Endothelial cell of umbilical vein (primary cell): ENCODE measurements around the gene MTCL1. TPM values are rescaled to one million over a fixed set of nuclear protein-coding genes. Genes with fewer than 3 reads are reported as not detected.

Experiments
- Bru-seq: library from RNA; stranded (reverse); fragments of 400-500 nt; gene quantifications from one replicate; lab custom pipeline; 2021; lab: Mats Ljungman, UMichigan
- BruChase-seq, 2 experiments: library from RNA; stranded (reverse); fragments of 400-500 nt; gene quantifications; one replicate each; lab custom pipeline; 2021; lab: Mats Ljungman, UMichigan
- BruUV-seq: library from RNA; stranded (reverse); fragments of 400-500 nt; replicated peaks from 2 replicates; lab custom pipeline; 2021; lab: Mats Ljungman, UMichigan
- CTCF ChIA-PET: fragments of 300-600, 350-600 bp; sonication (Branson Sonifier 250); formaldehyde crosslinking; loops from one replicate; lab custom pipeline; 2021; ENCODE audit warnings: antibody characterized with exemption, inconsistent platforms; lab: Charles Lee
- POLR2A ChIA-PET: fragments of 300-600, 350-600 bp; sonication (Branson Sonifier 250); formaldehyde crosslinking; loops from one replicate; lab custom pipeline; 2021; ENCODE audit warnings: antibody characterized with exemption, inconsistent platforms; lab: Charles Lee
- DNase-seq: peaks from one replicate; pipeline ENCODE4 v3.0.0-alpha.2; 2011; ENCODE audit warnings: low read depth, low spot score
- FAIRE-seq: peaks from 2 replicates; lab custom pipeline; 2011; peaks lifted over from hg19 to GRCh38; lab: Jason Lieb, UNC
- H2AFZ ChIP-seq: 2 replicates; pipeline ENCODE4 v1.6.0; 2012; ENCODE audit warnings: low read depth, low read length, control low read depth, inconsistent platforms
- H3K27ac ChIP-seq: 2 replicates; pipeline ENCODE4 v1.5.1; 2011; ENCODE audit warnings: low read depth, mild to moderate bottlenecking, control low read depth, low read length, moderate library complexity; ENCODE audit not compliant: insufficient read depth
- H3K27me3 ChIP-seq, 2 experiments: 2 replicates each; pipeline versions ENCODE4 v1.6.0 to v1.6.1; 2011; ENCODE audit warnings: low read length in 2 of 2, mixed read lengths in 1 of 2; ENCODE audit not compliant: control insufficient read depth in 2 of 2, insufficient read depth in 2 of 2
- H3K36me3 ChIP-seq, 2 experiments: 2 replicates in 1 of 2; 3 replicates in 1 of 2; pipeline ENCODE4 v1.5.1; 2011; ENCODE audit warnings: low read length in 2 of 2, mild to moderate bottlenecking in 1 of 2, moderate library complexity in 1 of 2; ENCODE audit not compliant: control insufficient read depth in 2 of 2, insufficient read depth in 2 of 2; ENCODE audit errors: extremely low read depth in 1 of 2
- H3K4me1 ChIP-seq: 3 replicates; pipeline ENCODE4 v1.5.1; 2011; ENCODE audit warnings: mild to moderate bottlenecking, low read length; ENCODE audit not compliant: control insufficient read depth, insufficient read depth; ENCODE audit errors: extremely low read depth
- H3K4me2 ChIP-seq: 2 replicates; pipeline ENCODE4 v1.6.1; 2011; ENCODE audit warnings: low read length, control low read depth, mixed read lengths; ENCODE audit not compliant: insufficient read depth
- H3K4me3 ChIP-seq, 3 experiments: fragments of 200-600 bp in 1 of 3; sonication (generic), shearing (Covaris generic) in 1 of 3; replicated peaks in 1 of 3; 2 replicates each; pipeline ENCODE4 v1.5.1; 2011 to 2016; ENCODE audit warnings: control low read depth in 3 of 3, low read length in 3 of 3, mild to moderate bottlenecking in 2 of 3, inconsistent platforms in 1 of 3, low read depth in 1 of 3, moderate library complexity in 1 of 3; ENCODE audit not compliant: insufficient read depth in 1 of 3
- H3K79me2 ChIP-seq: 2 replicates; pipeline ENCODE4 v1.6.0; 2012; ENCODE audit warnings: low read length, inconsistent platforms; ENCODE audit not compliant: control insufficient read depth, insufficient read depth
- H3K9ac ChIP-seq: replicated peaks from 2 replicates; pipeline ENCODE3; 2011; ENCODE audit warnings: low read length, control low read depth; ENCODE audit not compliant: insufficient read depth; ENCODE audit errors: extremely low read depth
- H3K9me1 ChIP-seq: replicated peaks from 3 replicates; pipeline ENCODE4 v1.6.0; 2011; ENCODE audit warnings: mild to moderate bottlenecking, low read length; ENCODE audit not compliant: control insufficient read depth, insufficient read depth; ENCODE audit errors: extremely low read depth
- H3K9me3 ChIP-seq: replicated peaks from 2 replicates; pipeline ENCODE4 v1.5.1; 2012; ENCODE audit warnings: low read length, inconsistent platforms; ENCODE audit not compliant: control insufficient read depth, insufficient read depth
- H4K20me1 ChIP-seq: replicated peaks from 2 replicates; pipeline ENCODE3; 2011; ENCODE audit warnings: mild to moderate bottlenecking, low read length; ENCODE audit not compliant: control insufficient read depth, insufficient read depth; ENCODE audit errors: extremely low read depth
- FOS ChIP-seq: IDR thresholded peaks from 2 replicates; pipeline ENCODE4 v1.6.1; 2011; ENCODE audit warnings: mild to moderate bottlenecking, low read length, moderate library complexity, borderline replicate concordance; ENCODE audit not compliant: insufficient read depth
- GATA2 ChIP-seq: IDR thresholded peaks from 2 replicates; pipeline ENCODE4 v1.7.0; 2011; ENCODE audit warnings: low read depth, mild to moderate bottlenecking, moderate library complexity, mixed read lengths, low read length; ENCODE audit not compliant: insufficient read length, insufficient read depth
- MAX ChIP-seq: IDR thresholded peaks from 2 replicates; pipeline ENCODE4 v1.6.1; 2011; ENCODE audit not compliant: insufficient read depth, insufficient read length
- POLR2AphosphoS5 ChIP-seq: IDR thresholded peaks from 2 replicates; pipeline ENCODE4 v1.6.1; 2012; ENCODE audit warnings: low read depth, mild to moderate bottlenecking, control low read depth, low read length, moderate library complexity; ENCODE audit not compliant: insufficient read depth
- dilution Hi-C: fragments of 300-500 bp; cut with MboI; formaldehyde crosslinking; loops from one replicate; pipeline ENCODE4 v1.15.0; 2019; ENCODE audit warnings: low sequenced_read_pairs; ENCODE audit not compliant: extremely low pct_ligation_motif_present
- intact Hi-C: fragments of 100-400 bp; cut with micrococcal nuclease; formaldehyde crosslinking; loops from one replicate; pipeline ENCODE4 v1.10.0; 2022
- long read RNA-seq: library from polyadenylated mRNA; stranded (forward); transcript quantifications from one replicate; pipeline ENCODE4 v2.0.0, GENCODE V29; 2021
- polyA minus RNA-seq, 3 experiments: library from RNA; depleted of rRNA, polyadenylated mRNA; stranded (reverse); fragments of >200 nt; gene quantifications; 1 replicate in 1 of 3; 2 replicates in 2 of 3; pipeline ENCODE4 v1.2.3, GENCODE V29; 2011
- polyA plus RNA-seq, 4 experiments: library from polyadenylated mRNA; depleted of rRNA in 3 of 4; stranded (reverse) in 3 of 4; unstranded in 1 of 4; fragments of >200 nt; gene quantifications; 2 replicates each; pipeline versions ENCODE4 v1.2.1 to v1.2.3, GENCODE V29; 2011 to 2012; ENCODE audit warnings: missing spikeins in 1 of 4
- total RNA-seq: library from RNA; stranded (reverse); gene quantifications from 2 replicates; pipeline ENCODE4 v1.2.3, GENCODE V29; 2021

The MTCL1 gene
- total RNA-seq (36.7 and 75.7 TPM in 2 replicates), polyA plus RNA-seq (11.9 and 14.0 TPM in 2 replicates), polyA minus RNA-seq (29.2 and 36.3 TPM in 2 replicates), Bru-seq, nascent RNA (percentile 90 among the genes with signal in this experiment), BruChase-seq, experiment 1, labeled RNA remaining after a 6-hour chase (percentile 75 among the genes with signal in this experiment), BruChase-seq, experiment 2, labeled RNA remaining after a 2-hour chase (percentile 79 among the genes with signal in this experiment)
- polyA plus RNA-seq (2011; cell fraction: cytosol; rRNA removed): 9.9 and 12.7 TPM in 2 replicates
- 75.8 and 89.8 TPM in 2 replicates for polyA plus RNA-seq (2011; cell fraction: nucleus; rRNA removed)
- 41.8 and 46.2 TPM in 2 replicates for polyA plus RNA-seq (2012)
- 14.4 TPM for polyA minus RNA-seq (2011; cell fraction: cytosol; rRNA and poly(A)+ RNA removed)
- 68.5 and 70.3 TPM in 2 replicates for polyA minus RNA-seq (2011; cell fraction: nucleus; rRNA and poly(A)+ RNA removed)
- long read RNA-seq, partial matches to known transcripts: 27 of 38 reads
- long read RNA-seq, other reads (novel, unspliced or antisense): 7 of 38 reads

- H3K4me3 ChIP-seq: peak within 1 kb of the TSS; percentile 79 to 98 (median 89)
- H4K20me1 ChIP-seq: no peaks in the 10 kb centered on the region
- H3K36me3 ChIP-seq: no peaks in the 10 kb centered on the region
- H3K27ac ChIP-seq: peak within 1 kb of the TSS; percentile 70
- dilution Hi-C loops (no loop called here), intact Hi-C loops (loop anchor here (1.0 to 10.0 kb wide), 6 partner anchors 41 to 699 kb away; partner anchors contain the start of gene ANKRD12)
- CTCF ChIA-PET: interaction anchor here (1.1 to 4.0 kb wide), 6 partner anchors 9 to 277 kb away, joined by 3 to 11 read pairs (median 4); no protein-coding TSS in a partner anchor
- peak within 1 kb of the TSS; percentile 93 for H3K4me2 ChIP-seq
- peak within 1 kb of the TSS; percentile 90 for H3K9ac ChIP-seq
- no peak for FAIRE-seq
- peak within 1 kb of the TSS; percentile 98 for H2AFZ ChIP-seq
- H3K79me2 ChIP-seq: peaks cover 43% of the 10 kb centered on the region
- peaks cover 17% of the 10 kb centered on the region for H3K4me1 ChIP-seq
- H3K9me1 ChIP-seq: no peaks in the 10 kb centered on the region
- DNase-seq: peak; percentile 51
- TF ChIP-seq FOS (no peak), POLR2AphosphoS5 (no peak), GATA2 (no peak), MAX (no peak)
- POLR2A ChIA-PET: no interaction called here
- no TSS peak for BruUV-seq
- no peaks in the 10 kb centered on the region for H3K9me3 ChIP-seq
- no peaks in the 10 kb centered on the region for H3K27me3 ChIP-seq
These were observed at the start of gene MTCL1 for GRCh38 chr18:8705238-8705960. MTCL1 (plus strand) TSS chr18:8705556; CDS start chr18:8705661, 105 bp downstream.
